ENCODE results near the gene EXOC6. TPM values are rescaled to one million over a fixed set of nuclear protein-coding genes. Genes with fewer than 3 reads are reported as not detected.

EXOC6 gene
- total RNA-seq, 4 donors from 2014 or later: 9.7 to 760 (median 13.7) TPM

GRCh38 chr10:92826504-92826903 is 21.8 kb upstream of the EXOC6 start:
- no peak for TF ChIP-seq CTCF (IDR thresholded peaks at IDR 0.05; ENCODE audit: low read depth)

- no peak for TF ChIP-seq CTCF (IDR thresholded peaks at IDR 0.05; ENCODE audit: low read depth)
These were observed 19.1 kb upstream of the EXOC6 start for GRCh38 chr10:92829042-92829785.

GRCh38 chr10:92829786-92830377 is 18.4 kb upstream of the EXOC6 start:
- TF ChIP-seq CTCF (IDR thresholded peaks at IDR 0.05; ENCODE audit: low read depth): no peak

- no peak for TF ChIP-seq CTCF (IDR thresholded peaks at IDR 0.05; ENCODE audit: low read depth)
These were observed 17.6 kb upstream of the EXOC6 start for GRCh38 chr10:92830478-92831389.

GRCh38 chr10:92832121-92832520 is 16.2 kb upstream of the EXOC6 start:
- no peak for TF ChIP-seq CTCF (IDR thresholded peaks at IDR 0.05; ENCODE audit: low read depth)

GRCh38 chr10:92832998-92833650 is 15.2 kb upstream of the EXOC6 start:
- no peak for TF ChIP-seq CTCF (IDR thresholded peaks at IDR 0.05; ENCODE audit: low read depth)
